CD4-positive, CD25-positive, alpha-beta regulatory T cell (primary cell): ENCODE results near the gene AOAH. TPM values are rescaled to one million over a fixed set of nuclear protein-coding genes. Genes with fewer than 3 reads are reported as not detected.
"Not testable (repeated sequence)": the region's sequence is repeated elsewhere in the genome, so short reads cannot be mapped to it uniquely, and the experiment has no call there.

ENCODE experiments used
- ATAC-seq, 2 donors: fragments of 150-1000 bp; cut with Tn5 transposase; one replicate each; pipeline ENCODE4 v1.10.0; 2021; ENCODE audit warnings: low read depth in 2 of 2, moderate number of reproducible peaks in 2 of 2, moderate library complexity in 1 of 2
- DNase-seq, 3 donors: peaks; one replicate each; pipeline versions ENCODE4 v3.0.0 to v3.0.0-alpha.2; 2012 to 2022; ENCODE audit warnings: mixed read lengths in 1 of 3
- H3K27ac ChIP-seq: one replicate; pipeline ENCODE4 v1.7.0; 2013; ENCODE audit warnings: mild to moderate bottlenecking, low read length; ENCODE audit not compliant: insufficient read depth, poor library complexity, severe bottlenecking
- H3K27me3 ChIP-seq: one replicate; pipeline ENCODE4 v1.7.0; 2013; ENCODE audit warnings: low read length; ENCODE audit not compliant: control insufficient read depth, insufficient read depth
- H3K36me3 ChIP-seq: one replicate; pipeline ENCODE4 v1.7.0; 2013; ENCODE audit warnings: mild to moderate bottlenecking, low read length, moderate library complexity; ENCODE audit not compliant: control insufficient read depth, insufficient read depth
- H3K4me1 ChIP-seq: 2 replicates; pipeline ENCODE4 v1.7.0; 2013; ENCODE audit warnings: mild to moderate bottlenecking, low read length; ENCODE audit not compliant: insufficient read depth, control insufficient read depth, poor library complexity, severe bottlenecking
- H3K4me3 ChIP-seq: one replicate; pipeline ENCODE4 v1.7.0; 2013; ENCODE audit warnings: low read depth, mild to moderate bottlenecking, low read length, moderate library complexity
- H3K9me3 ChIP-seq, 2 experiments: 1 replicate in 1 of 2; 2 replicates in 1 of 2; pipeline ENCODE4 v1.7.0; 2013; ENCODE audit warnings: low read length in 2 of 2, mild to moderate bottlenecking in 1 of 2, moderate library complexity in 1 of 2; ENCODE audit not compliant: control insufficient read depth in 2 of 2
- H3K27ac Mint-ChIP-seq, 3 donors: one replicate each; pipeline ENCODE4 v1.8.0; 2020 to 2022; ENCODE audit warnings: mild to moderate bottlenecking in 3 of 3, mixed read lengths in 3 of 3, moderate library complexity in 2 of 3
- H3K27me3 Mint-ChIP-seq: one replicate; pipeline ENCODE4 v1.8.0; 2022; ENCODE audit warnings: mild to moderate bottlenecking, mixed read lengths
- H3K36me3 Mint-ChIP-seq: one replicate; pipeline ENCODE4 v1.8.0; 2020; ENCODE audit warnings: mixed read lengths
- H3K4me1 Mint-ChIP-seq, 4 donors: one replicate each; pipeline ENCODE4 v1.8.0; 2020 to 2022; ENCODE audit warnings: mixed read lengths in 4 of 4, mild to moderate bottlenecking in 1 of 4
- H3K4me3 Mint-ChIP-seq, 4 donors: one replicate each; pipeline ENCODE4 v1.8.0; 2020 to 2022; ENCODE audit warnings: mild to moderate bottlenecking in 4 of 4, mixed read lengths in 4 of 4, moderate library complexity in 3 of 4
- H3K9me3 Mint-ChIP-seq, 7 donors: one replicate each; pipeline ENCODE4 v1.8.0; 2020 to 2022; ENCODE audit warnings: mixed read lengths in 7 of 7, mild to moderate bottlenecking in 3 of 7, moderate library complexity in 2 of 7
- polyA plus RNA-seq, 4 donors: library from polyadenylated mRNA; unstranded; fragments of 300-500 nt; fragmentation: Illumina TruSeq; gene quantifications; one replicate each; pipeline ENCODE4 v1.2.3, GENCODE V29; 2021
- total RNA-seq: library from RNA; stranded (reverse); gene quantifications from one replicate; pipeline ENCODE4 v1.2.3, GENCODE V29; 2022

AOAH gene
- total and polyA plus RNA-seq, 5 donors from 2014 or later: 0.46 to 5.7 (median 1.5) TPM

DNA sequence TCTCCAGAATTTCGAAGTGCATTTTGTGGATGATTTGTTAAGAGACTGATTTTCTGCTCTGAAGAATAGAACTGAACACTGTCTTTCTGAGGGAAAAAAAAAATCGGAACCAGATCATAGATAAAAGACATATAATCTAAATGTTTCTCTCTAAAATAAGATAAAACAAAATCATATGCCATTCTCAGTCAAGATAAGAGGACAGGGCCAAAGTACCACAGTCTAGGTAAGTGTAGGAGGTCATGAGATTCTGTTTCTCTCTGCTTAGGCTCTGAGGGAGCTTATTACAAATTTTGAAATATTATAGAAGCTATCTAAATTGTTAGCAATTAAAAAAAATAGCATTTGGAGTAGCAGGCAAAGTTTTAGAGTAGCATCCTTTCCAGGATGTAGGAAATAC lies 702 bp upstream of the AOAH start:
- Histone ChIP-seq H3K27ac (peak overlapping the region; percentile 30), H3K4me3 (peak overlapping the region; percentile 49), H3K27me3 (no peaks in the 10 kb centered on the region), H3K36me3 (no peaks in the 10 kb centered on the region), H3K9me3 (no peaks in the 10 kb centered on the region), H3K4me1 (peaks cover 8% of the 10 kb centered on the region)
- no peak for ATAC-seq
- H3K4me3 Mint-ChIP-seq: peak overlapping the region; percentile 17 to 66 (median 50)
- H3K4me1 Mint-ChIP-seq: peaks cover 12 to 46% (median 32%) of the 10 kb centered on the region in 4 donors
- H3K27ac Mint-ChIP-seq: peak overlapping the region; percentile 81 to 93 (median 82)
- no peak for DNase-seq
- no peaks in the 10 kb centered on the region for H3K36me3 Mint-ChIP-seq
- peaks cover 4% of the 10 kb centered on the region for H3K27me3 Mint-ChIP-seq
- peaks cover 0 to 4% (median 0%) of the 10 kb centered on the region in 7 donors for H3K9me3 Mint-ChIP-seq

DNA sequence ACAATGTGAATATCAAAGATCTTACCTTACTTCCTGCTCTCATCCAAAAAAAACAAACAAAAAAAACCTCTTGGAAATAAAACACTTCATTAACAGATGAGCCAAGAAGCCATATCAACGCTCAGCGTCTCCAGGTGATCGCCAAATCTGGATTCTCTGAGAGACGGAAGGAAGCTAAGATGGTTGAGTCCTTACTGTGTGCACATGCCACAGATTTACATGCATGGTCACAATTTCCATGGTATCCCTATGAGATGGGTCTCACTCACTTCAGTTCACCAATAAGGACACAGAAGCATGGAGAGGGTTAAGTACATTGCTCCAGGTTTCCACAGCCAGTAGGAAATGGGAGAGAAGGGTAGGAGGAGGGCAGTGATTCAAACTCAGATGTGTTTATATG lies 1.0 kb downstream of the AOAH start:
- no peaks in the 10 kb centered on the region for H3K9me3 ChIP-seq
- H3K27me3 ChIP-seq: no peaks in the 10 kb centered on the region
- H3K27ac Mint-ChIP-seq: peak overlapping the region in 2 of 3 donors; percentile 81 to 86
- peak overlapping the region; percentile 49 for H3K4me3 ChIP-seq
- no peak for ATAC-seq
- H3K9me3 Mint-ChIP-seq: peaks cover 0 to 4% (median 0%) of the 10 kb centered on the region in 7 donors
- no peaks in the 10 kb centered on the region for H3K36me3 Mint-ChIP-seq
- H3K4me3 Mint-ChIP-seq: peak overlapping the region in 1 of 4 donors; percentile 66
- H3K4me1 ChIP-seq: peaks cover 8% of the 10 kb centered on the region
- H3K36me3 ChIP-seq: no peaks in the 10 kb centered on the region
- H3K4me1 Mint-ChIP-seq: peaks cover 12 to 46% (median 34%) of the 10 kb centered on the region in 4 donors
- no peak for DNase-seq
- H3K27me3 Mint-ChIP-seq: peaks cover 10% of the 10 kb centered on the region
- H3K27ac ChIP-seq: no peak overlapping the region

DNA sequence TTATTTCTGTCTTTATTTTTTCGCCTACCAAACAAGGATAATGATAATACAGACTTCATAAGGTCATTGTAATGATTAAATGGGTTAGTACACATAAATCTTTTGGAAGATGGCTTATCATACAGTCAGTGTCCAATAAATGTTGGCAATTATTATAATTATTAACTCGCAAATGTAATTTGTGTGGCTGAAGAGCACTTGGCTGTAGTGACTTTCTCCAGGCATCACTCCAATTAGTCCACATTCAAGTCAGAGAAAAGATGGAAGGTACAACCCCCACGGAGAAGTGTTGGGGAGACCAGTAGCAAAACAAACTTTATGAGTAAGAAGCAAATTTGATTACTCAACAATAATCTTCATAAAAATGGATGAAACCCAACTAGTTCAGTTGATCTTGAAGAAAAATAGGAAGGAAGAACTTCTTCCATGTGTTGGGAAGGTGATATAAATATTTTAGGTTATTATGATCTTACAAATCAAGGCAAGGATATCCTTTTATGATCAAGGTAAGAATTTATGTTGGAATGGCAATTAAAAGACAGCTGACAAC lies 5.1 kb downstream of the AOAH start:
- peaks cover 5 to 20% (median 13%) of the 10 kb centered on the region in 4 donors for H3K4me1 Mint-ChIP-seq
- H3K4me3 Mint-ChIP-seq: no peak overlapping the region

DNA sequence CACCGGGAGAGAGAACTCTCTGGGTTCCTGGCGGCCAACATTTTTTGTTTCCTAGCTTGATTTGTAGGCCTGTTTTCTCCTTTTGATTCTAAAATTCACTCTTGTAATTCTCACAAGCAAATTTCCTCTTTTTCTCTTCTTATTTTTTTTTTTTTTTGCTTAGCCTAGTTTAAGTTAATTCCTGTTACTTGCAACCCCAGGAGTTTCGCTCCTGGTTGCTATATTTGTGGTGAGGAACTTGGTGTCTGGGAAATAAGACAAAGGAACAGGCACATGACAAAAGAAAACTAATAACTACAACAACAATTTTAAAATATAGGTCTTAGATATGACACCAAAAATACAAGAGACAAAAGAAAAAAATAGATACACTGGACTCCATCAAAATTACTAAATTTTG lies 6.7 kb downstream of the AOAH start:
- Mint-ChIP-seq H3K27ac (no peak overlapping the region), H3K36me3 (no peaks in the 10 kb centered on the region), H3K4me3 (no peak overlapping the region), H3K4me1 (peaks cover 0 to 7% (median 2%) of the 10 kb centered on the region in 4 donors), H3K9me3 (peaks cover 0 to 8% (median 0%) of the 10 kb centered on the region in 7 donors), H3K27me3 (peaks cover 14% of the 10 kb centered on the region)
- no peaks in the 10 kb centered on the region for H3K27me3 ChIP-seq
- no peak overlapping the region for H3K27ac ChIP-seq
- H3K9me3 ChIP-seq: no peaks in the 10 kb centered on the region
- no peak for DNase-seq
- ATAC-seq: no peak
- H3K4me1 ChIP-seq: no peaks in the 10 kb centered on the region
- no peaks in the 10 kb centered on the region for H3K36me3 ChIP-seq
- no peak overlapping the region for H3K4me3 ChIP-seq

More for the DNA sequence above, 5.1 kb downstream of the AOAH start:
- DNase-seq (no peak), ATAC-seq (no peak)
- H3K36me3 ChIP-seq: no peaks in the 10 kb centered on the region
- H3K9me3 Mint-ChIP-seq: peaks cover 0 to 3% (median 0%) of the 10 kb centered on the region in 7 donors
- H3K27me3 Mint-ChIP-seq: peaks cover 14% of the 10 kb centered on the region
- no peak overlapping the region for H3K4me3 ChIP-seq
- H3K4me1 ChIP-seq: peaks cover 3% of the 10 kb centered on the region
- H3K9me3 ChIP-seq: no peaks in the 10 kb centered on the region
- no peak overlapping the region for H3K27ac ChIP-seq
- H3K27ac Mint-ChIP-seq: peak overlapping the region in 1 of 3 donors; percentile 8
- no peaks in the 10 kb centered on the region for H3K27me3 ChIP-seq
- no peaks in the 10 kb centered on the region for H3K36me3 Mint-ChIP-seq

DNA sequence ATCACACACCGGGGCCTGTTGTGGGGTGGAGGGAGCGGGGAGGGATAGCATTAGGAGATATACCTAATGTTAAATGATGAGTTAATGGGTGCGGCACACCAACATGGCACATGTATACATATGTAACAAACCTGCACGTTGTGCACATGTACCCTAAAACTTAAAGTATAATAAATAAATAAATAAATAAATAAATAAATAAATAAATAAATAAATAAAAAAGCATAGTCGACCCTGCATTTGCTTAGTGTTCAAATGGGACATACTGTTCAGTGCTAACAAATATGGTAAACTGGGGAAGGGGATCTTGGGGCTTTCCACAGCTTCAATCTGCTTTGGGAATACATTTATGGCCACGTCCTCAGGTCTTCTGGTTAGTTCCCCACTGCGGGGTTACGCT lies 7.5 kb downstream of the AOAH start:
- H3K4me1 ChIP-seq, H3K4me3 ChIP-seq, H3K4me1 Mint-ChIP-seq, H3K36me3 ChIP-seq, H3K9me3 ChIP-seq, H3K27ac Mint-ChIP-seq, DNase-seq, H3K9me3 Mint-ChIP-seq, H3K27ac ChIP-seq, H3K4me3 Mint-ChIP-seq, ATAC-seq, H3K36me3 Mint-ChIP-seq, H3K27me3 ChIP-seq: not testable (repeated sequence)
- peaks cover 17% of the 10 kb centered on the region for H3K27me3 Mint-ChIP-seq

DNA sequence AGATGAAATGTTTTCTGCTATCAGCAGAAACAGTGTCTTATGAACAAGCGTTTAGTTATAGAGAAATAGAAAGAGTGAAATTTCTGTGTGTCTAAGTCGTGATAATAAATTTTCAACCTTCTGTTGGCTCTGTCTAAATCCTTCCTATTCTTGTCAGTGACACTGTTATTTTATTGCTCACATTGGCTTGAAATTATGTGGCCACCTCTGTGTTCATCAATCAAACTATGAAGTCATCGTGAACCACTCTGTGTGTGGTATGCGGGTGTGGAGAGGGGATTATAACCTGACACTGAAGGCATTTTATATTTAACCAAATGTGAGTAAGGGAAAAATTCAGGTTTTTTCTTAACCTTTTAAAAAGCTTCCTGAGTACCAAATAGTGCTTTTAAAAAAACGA lies 12.3 kb downstream of the AOAH start:
- Mint-ChIP-seq H3K9me3 (peaks cover 0 to 10% (median 2%) of the 10 kb centered on the region in 7 donors), H3K4me3 (no peak overlapping the region), H3K27me3 (peaks cover 12% of the 10 kb centered on the region), H3K4me1 (no peaks in the 10 kb centered on the region), H3K27ac (no peak overlapping the region), H3K36me3 (no peaks in the 10 kb centered on the region)
- Histone ChIP-seq H3K36me3 (no peaks in the 10 kb centered on the region), H3K27ac (no peak overlapping the region), H3K9me3 (no peaks in the 10 kb centered on the region), H3K27me3 (peaks cover 6% of the 10 kb centered on the region), H3K4me1 (no peaks in the 10 kb centered on the region), H3K4me3 (no peak overlapping the region)
- ATAC-seq: no peak
- no peak for DNase-seq

DNA sequence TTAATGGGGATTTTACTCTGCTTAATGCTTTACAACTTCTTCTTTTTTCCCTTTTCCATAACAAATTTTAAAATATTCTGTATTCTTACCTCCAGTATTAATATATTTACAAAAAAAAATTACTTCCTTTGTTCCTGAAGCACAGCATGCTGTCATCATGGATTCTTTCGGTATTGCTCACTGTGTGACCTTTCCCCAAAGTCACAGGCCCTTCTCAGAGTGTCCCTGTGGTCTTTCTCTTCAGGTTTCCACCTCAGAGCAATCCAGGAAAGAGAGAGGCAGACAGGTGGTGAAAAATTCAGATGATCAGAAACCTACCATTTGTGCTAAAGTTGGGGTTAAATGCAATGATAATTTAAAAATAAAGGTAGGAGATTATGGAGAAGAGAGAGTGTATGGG lies 13.0 kb downstream of the AOAH start:
- Mint-ChIP-seq H3K36me3 (peaks cover 1% of the 10 kb centered on the region), H3K4me3 (no peak overlapping the region), H3K9me3 (peaks cover 0 to 12% (median 5%) of the 10 kb centered on the region in 7 donors), H3K27me3 (peaks cover 20% of the 10 kb centered on the region), H3K4me1 (no peaks in the 10 kb centered on the region), H3K27ac (no peak overlapping the region)
- ATAC-seq (no peak), DNase-seq (no peak)
- Histone ChIP-seq H3K36me3 (no peaks in the 10 kb centered on the region), H3K27me3 (peaks cover 6% of the 10 kb centered on the region), H3K4me3 (no peak overlapping the region), H3K4me1 (no peaks in the 10 kb centered on the region), H3K27ac (no peak overlapping the region), H3K9me3 (peaks cover 0 to 1% of the 10 kb centered on the region in 2 experiments)

DNA sequence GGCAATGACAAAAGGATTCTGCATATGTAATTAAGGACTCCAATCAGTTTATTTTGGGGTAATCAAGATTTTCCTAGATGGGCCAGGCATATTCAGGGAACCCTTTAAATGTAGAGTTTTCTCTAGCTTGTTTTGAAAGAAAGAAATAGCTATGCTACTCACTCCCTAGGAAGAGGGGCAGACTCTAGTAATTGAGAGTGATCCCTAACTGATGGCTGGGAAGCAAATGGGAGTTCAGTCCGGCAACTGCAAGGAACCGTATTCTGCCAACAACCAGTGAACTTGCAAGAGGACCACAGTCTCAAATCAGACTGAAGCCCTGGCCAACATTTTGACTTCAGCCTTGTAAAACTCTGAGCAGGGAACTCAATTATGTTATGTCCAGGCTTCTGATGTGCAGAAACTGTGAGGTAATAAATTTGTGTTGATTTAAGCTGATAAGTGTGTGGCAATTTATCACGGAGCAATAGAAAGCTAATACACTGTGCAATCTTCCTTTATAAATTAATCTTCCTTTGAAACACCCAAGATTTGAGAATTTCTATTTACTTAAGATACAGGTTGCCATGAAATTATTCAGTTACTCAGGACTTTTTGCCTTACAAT lies 14.0 kb downstream of the AOAH start:
- Mint-ChIP-seq H3K4me1 (no peaks in the 10 kb centered on the region), H3K4me3 (no peak overlapping the region), H3K27me3 (peaks cover 24% of the 10 kb centered on the region), H3K9me3 (peaks cover 0 to 20% (median 5%) of the 10 kb centered on the region in 7 donors), H3K36me3 (peaks cover 4% of the 10 kb centered on the region), H3K27ac (no peak overlapping the region)
- no peak for ATAC-seq
- Histone ChIP-seq H3K4me3 (no peak overlapping the region), H3K27me3 (peaks cover 6% of the 10 kb centered on the region), H3K4me1 (no peaks in the 10 kb centered on the region), H3K27ac (no peak overlapping the region), H3K36me3 (no peaks in the 10 kb centered on the region), H3K9me3 (peaks cover 0 to 3% of the 10 kb centered on the region in 2 experiments)
- DNase-seq: no peak
